GDM1 (cell line): ENCODE results near the gene S100A5.

Experiments
- DNase-seq: peaks from one replicate; lab custom pipeline; 2025; lab: John Stamatoyannopoulos, UW

Gene S100A5

DNA sequence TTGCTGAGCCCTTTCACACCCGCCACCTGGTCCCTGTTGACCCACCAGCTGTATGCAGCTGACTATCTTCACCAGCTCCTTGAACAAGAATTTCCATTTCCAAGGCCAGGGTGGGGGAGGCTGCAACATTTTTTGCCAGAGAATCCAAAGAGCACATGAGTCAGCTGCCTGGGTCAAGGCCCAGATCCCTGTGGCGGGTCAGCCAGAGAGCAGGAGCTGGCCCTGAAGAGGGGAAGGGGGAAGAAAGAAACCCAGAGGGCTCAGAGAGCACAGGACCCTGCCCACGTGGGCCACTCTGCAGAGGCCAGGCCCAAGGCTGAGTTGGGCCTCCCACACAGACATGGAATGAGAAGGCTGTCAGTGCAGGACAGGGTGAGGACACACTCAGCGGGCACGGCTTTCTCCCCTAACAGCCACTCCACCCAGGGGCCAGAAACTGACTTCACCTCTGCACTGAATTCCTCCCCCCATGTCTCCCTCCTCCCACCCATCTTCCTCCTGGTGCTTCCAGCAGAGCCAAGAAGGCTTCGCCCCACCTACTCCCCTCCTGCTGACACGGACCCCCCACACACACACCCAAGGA lies 33.8 kb downstream of the S100A5 start:
- no peak for DNase-seq

DNA sequence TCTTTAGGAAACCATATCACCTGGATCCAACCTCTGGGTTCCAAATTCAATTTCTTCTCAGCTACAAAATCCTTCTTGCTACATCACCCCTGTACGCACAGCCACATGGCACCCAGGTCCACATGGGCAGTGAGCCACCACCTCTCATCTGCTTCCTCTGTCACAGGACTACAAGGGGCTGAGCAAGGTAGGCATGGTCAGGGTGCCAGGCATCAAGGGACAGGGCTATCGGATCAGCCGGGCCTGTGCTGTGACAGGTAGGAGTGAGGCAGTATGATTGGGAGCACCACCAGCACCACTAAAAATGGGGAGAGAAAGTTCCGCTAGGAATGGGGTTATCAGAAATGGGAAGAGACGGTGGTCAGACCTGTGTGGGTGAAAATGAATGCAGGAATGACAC lies 34.3 kb downstream of the S100A5 start:
- DNase-seq = no peak

DNA sequence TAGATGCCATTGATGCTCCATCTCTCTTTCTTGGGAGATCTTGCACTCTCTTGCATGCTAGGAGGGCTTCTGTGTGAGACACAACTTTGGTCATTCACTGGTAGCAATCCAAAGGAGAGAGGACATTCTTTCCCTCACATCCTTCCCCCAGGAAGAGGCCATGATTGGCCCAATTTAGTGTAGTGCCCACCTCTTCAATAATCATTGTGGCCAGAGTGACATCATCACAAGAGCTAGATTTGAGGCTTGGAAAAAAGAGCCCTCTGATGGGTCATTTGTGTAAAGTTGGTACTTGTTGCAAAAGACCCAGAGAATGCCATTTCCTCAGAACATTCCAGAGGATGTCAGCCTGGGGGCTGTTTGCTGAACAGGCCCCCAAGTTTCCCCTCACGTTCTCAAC lies 35.2 kb downstream of the S100A5 start:
- DNase-seq = no peak

DNA sequence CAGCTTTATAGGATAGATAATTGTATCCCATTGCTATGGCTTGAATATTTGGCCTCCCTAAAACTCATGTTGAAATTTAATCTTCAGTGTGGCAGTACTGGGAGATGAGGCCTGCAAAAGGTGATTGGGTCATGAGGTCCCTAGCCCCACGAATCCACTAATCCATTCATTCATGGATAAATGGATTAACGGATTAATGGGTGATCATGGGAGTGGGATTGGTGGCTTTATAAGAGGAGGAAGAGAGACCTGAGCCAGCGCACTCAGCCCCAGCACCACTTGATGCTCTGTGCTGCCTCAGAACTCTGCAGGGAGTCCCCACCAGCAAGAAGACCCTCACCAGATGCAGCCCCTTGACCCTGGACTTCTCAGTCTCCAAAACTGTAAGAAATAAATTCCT lies 37.0 kb downstream of the S100A5 start:
- DNase-seq = no peak

DNA sequence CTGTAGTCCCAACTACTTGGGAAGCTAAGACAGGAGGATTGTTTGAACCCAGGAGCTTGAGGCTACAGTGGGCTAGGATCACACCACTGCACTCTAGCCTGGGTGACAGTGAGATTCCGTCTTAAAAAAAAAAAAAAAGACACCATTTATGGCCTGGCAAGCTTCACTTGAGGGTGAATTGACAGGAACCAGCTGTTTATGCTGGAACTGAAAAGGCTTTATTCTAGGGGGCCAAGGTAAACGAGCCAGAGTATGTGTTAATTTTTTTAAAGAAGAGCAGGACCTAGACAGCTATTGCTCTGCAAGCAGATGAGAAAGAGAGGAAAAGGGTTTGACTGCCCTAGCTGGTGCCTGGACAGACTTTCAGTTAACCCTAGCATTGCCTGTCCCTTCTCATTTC lies 42.0 kb downstream of the S100A5 start:
- no peak for DNase-seq

DNA sequence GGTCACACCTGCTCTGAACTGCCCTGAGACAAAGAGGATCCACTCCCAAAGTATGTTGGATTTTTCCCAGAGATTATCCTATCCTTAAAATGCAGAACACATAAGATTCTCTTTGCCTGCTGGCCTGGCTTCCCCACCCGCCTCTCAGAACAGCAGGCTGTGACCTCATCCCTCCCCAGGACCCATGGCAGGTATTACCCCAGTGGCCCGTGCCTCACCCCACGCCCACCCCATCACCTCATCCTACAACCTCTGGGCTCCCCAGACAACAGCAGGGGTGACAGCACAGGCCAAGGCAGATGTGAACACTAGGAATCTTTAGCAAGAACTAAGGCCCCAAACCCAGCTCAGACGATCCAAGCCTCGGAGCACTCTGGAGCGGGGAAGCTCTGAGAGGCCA lies 45.2 kb downstream of the S100A5 start:
- no peak for DNase-seq

DNA sequence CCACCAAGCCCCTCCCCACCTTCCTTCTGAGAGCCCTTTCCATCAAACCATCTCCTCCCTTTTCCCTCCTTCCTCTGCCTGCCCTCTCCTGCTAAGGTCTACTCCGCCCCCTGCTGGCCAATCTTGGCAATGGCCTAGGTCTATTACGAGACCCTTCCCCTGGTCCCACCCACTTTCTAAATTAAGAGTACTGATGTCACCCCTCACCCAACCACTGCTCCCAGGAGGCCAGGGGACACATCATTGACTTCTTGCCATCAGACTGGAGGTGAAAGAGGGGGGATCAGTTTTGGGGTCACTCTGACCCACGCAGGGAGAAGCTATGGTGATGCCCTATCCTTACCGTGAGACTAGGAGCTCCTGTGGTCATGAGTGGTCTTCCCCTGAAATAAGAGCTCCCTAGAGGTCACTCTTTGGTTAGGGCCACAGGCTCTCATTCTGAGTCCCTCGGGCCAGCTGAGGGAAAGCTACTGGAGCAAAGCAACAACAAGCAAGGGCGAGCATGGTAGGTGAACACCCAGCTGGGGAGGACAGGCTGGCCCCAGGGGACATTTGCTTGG lies 45.7 kb downstream of the S100A5 start:
- DNase-seq = peak; percentile 39

DNA sequence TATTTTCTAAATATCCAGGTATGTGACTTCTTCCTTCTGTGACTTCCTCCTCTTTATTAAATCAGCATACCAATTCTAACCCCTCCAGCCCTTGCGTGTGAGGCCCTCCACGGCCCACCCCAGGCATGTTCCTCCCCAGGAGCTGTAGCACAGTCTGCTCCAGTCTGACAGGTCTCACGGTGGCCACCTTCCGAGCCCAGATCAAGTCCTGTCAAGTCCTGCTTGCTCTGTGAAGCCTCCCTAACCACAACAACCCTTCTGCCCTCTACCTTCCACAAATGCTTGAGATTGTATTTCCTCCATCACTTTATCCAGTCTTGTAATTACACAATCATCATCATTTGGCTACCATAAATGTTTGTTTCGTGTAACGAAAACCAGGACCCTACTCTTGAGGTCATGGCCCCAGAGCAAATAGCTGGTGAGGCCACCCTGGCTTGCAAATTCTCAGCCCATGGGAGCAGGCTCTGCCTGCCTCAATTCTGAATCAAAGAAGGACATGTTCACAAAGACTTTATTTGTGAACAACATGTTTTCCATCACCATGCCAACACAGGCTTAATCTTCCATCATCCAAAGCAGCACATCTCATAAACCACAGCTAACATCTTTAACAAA lies 47.3 kb downstream of the S100A5 start:
- DNase-seq = no peak

DNA sequence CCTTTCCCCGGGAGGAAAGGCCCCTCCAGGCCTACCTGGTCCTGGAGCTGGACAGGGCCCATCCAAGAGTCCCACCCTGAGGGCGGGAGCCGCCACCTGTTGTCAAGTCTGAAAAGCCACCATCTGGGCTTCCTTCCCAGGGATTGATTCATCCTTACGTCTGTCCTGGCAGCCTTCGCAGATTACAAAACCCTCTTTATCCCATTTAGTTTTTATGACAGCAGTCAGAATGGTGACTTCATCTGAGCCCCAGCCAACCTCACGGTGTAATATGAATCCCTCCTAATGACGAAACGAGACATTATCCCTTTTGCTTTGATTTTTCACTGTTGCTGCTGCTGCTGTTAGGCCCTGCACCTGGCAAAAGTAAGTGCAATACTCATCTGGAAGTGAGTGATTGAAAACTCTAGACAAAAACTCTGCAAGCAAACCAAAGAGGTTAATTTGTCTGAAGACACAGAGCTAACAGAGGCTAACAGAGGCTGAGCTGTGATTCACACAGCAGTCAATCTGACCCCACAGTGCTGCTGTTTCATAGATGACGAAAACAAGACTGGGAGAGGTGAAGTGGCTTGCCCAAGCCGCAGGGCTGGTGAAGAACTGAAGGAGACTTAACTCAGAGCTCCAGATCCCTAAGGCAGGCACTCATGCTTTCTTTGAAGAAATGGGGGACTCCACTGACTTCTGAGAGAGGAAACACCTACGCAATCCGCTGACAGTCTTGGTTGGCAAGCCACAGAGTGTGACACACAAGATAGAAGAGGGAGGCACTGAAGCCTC lies 50.3 kb downstream of the S100A5 start:
- no peak for DNase-seq

DNA sequence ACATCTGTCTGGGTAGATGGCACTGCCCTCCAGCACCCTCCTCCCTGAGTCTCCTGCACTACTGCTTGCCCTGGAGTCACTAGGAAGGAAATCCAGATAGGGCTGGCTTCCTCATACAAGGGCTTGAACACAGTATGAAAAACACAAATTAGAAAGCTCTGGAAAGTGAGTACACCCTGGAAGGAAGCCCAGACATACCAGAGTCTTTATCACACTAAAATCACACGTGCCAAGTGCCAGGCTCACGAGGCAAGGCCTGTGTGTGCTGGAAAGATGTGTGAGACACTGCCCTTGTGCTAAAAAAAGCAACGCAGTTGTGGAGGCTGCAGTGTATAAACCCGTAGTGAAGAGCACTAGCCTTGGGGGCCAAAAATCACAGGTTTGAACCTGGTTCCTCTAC lies 52.0 kb downstream of the S100A5 start:
- DNase-seq = no peak

DNA sequence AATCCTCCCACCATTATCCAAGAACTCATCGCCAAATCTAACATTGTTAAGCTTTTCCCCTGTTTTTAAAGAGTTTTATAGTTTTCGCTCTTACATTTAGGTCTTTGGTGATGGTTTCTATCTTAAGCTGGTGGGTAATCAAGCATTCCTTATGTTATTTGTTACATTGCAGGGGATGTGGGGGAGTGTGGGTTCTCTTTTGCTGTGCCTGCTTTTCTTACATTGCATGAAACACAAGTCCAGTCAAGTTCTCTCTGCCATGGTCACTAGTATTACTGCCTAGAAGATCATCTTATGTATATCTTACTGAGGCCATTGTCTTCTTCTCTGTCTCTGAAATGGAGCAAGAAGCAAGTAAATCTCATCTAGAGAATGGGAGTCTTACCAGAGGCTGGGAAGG lies 53.0 kb downstream of the S100A5 start:
- no peak for DNase-seq
